ENCODE results near the gene JPT1. TPM values are rescaled to one million over a fixed set of nuclear protein-coding genes. Genes with fewer than 3 reads are reported as not detected.
"Not testable (repeated sequence)": the region's sequence is repeated elsewhere in the genome, so short reads cannot be mapped to it uniquely, and the experiment has no call there.

JPT1 gene
- total RNA-seq, 2 experiments from 2014 or later, result 277 to 301 TPM

GRCh38 chr17:75132018-75133000 is 22.0 kb downstream of the JPT1 start:
- peak overlapping the region; percentile 81 for H3K4me3 Mint-ChIP-seq
- ATAC-seq; H3K27me3 Mint-ChIP-seq; DNase-seq; H3K9me3 Mint-ChIP-seq (ENCODE audit: low read depth): not testable (repeated sequence)
- CTCF ChIA-PET, result interaction anchor here (0.6 to 14.6 kb wide), 26 partner anchors 9 to 280 kb away, joined by 3 to 233 read pairs (median 5); partner anchors contain the start of genes ARMC7, MRPL58 and SLC16A5
- H3K36me3 Mint-ChIP-seq, result peaks cover 21% of the 10 kb centered on the region
- peaks cover 28% of the 10 kb centered on the region for H3K4me1 Mint-ChIP-seq
- H3K27ac Mint-ChIP-seq, result peak overlapping the region; percentile 89

GRCh38 chr17:75131278-75132017 is 22.9 kb downstream of the JPT1 start, which contains the start of gene NT5C:
TSS of gene NT5C (minus strand) at chr17:75131742. CDS start at chr17:75131707, 35 bp downstream.
- DNase-seq (peak; percentile 86), ATAC-seq (peak; percentile 87)
- H3K9me3 Mint-ChIP-seq (ENCODE audit: low read depth), result no peaks in the 10 kb centered on the region
- CTCF ChIA-PET, result interaction anchor here (0.6 to 14.6 kb wide), 33 partner anchors 9 to 281 kb away, joined by 3 to 233 read pairs (median 4); partner anchors contain the start of genes ARMC7, MRPL58, SLC16A5 and SUMO2
- peaks cover 17% of the 10 kb centered on the region for H3K36me3 Mint-ChIP-seq
- peak within 1 kb of the TSS; percentile 89 for H3K27ac Mint-ChIP-seq
- peaks cover 28% of the 10 kb centered on the region for H3K4me1 Mint-ChIP-seq
- H3K27me3 Mint-ChIP-seq, result no peaks in the 10 kb centered on the region
- H3K4me3 Mint-ChIP-seq, result peak within 1 kb of the TSS; percentile 81

- Mint-ChIP-seq H3K9me3 (ENCODE audit: low read depth) (no peaks in the 10 kb centered on the region), H3K36me3 (peaks cover 13% of the 10 kb centered on the region), H3K27ac (peak overlapping the region; percentile 83), H3K4me1 (peaks cover 35% of the 10 kb centered on the region), H3K27me3 (no peaks in the 10 kb centered on the region), H3K4me3 (peak overlapping the region; percentile 78)
- CTCF ChIA-PET, result interaction anchor here (0.7 to 14.6 kb wide), 30 partner anchors 8 to 281 kb away, joined by 3 to 233 read pairs (median 5); partner anchors contain the start of genes ARMC7, MRPL58, SLC16A5 and SUMO2
- DNase-seq (peak; percentile 68), ATAC-seq (peak; percentile 45)
Observed at GRCh38 chr17:75130632-75131277, 23.6 kb downstream of the JPT1 start.

- Mint-ChIP-seq H3K27ac (peak overlapping the region; percentile 83), H3K9me3 (ENCODE audit: low read depth) (no peaks in the 10 kb centered on the region), H3K27me3 (no peaks in the 10 kb centered on the region), H3K4me1 (peaks cover 40% of the 10 kb centered on the region), H3K4me3 (peak overlapping the region; percentile 78), H3K36me3 (peaks cover 12% of the 10 kb centered on the region)
- ATAC-seq, result no peak
- CTCF ChIA-PET, result interaction anchor here (1.0 to 14.6 kb wide), 14 partner anchors 10 to 169 kb away, joined by 3 to 233 read pairs (median 7); partner anchors contain the start of genes ARMC7 and SUMO2
- DNase-seq, result no peak
Observed at GRCh38 chr17:75130059-75130631, 24.2 kb downstream of the JPT1 start.

- Mint-ChIP-seq H3K9me3 (ENCODE audit: low read depth) (no peaks in the 10 kb centered on the region), H3K27ac (no peak overlapping the region), H3K27me3 (no peaks in the 10 kb centered on the region), H3K4me3 (peak overlapping the region; percentile 41), H3K4me1 (peaks cover 45% of the 10 kb centered on the region), H3K36me3 (peaks cover 11% of the 10 kb centered on the region)
- DNase-seq (no peak), ATAC-seq (no peak)
- CTCF ChIA-PET, result interaction anchor here (0.9 to 14.6 kb wide), 5 partner anchors 15 to 168 kb away, joined by 3 to 233 read pairs (median 20); partner anchors contain the start of gene ARMC7
Observed at GRCh38 chr17:75129576-75129975, 24.7 kb downstream of the JPT1 start.

GRCh38 chr17:75128694-75129505 is 25.4 kb downstream of the JPT1 start:
- DNase-seq (no peak), ATAC-seq (no peak)
- CTCF ChIA-PET, result interaction anchor here (0.9 to 14.6 kb wide), 4 partner anchors 15 to 167 kb away, joined by 3 to 233 read pairs (median 12); partner anchors contain the start of gene ARMC7
- H3K4me3 Mint-ChIP-seq, result peak overlapping the region; percentile 41
- H3K27me3 Mint-ChIP-seq, result no peaks in the 10 kb centered on the region
- H3K9me3 Mint-ChIP-seq (ENCODE audit: low read depth), result no peaks in the 10 kb centered on the region
- H3K27ac Mint-ChIP-seq, result no peak overlapping the region
- peaks cover 52% of the 10 kb centered on the region for H3K4me1 Mint-ChIP-seq
- peaks cover 12% of the 10 kb centered on the region for H3K36me3 Mint-ChIP-seq

- ATAC-seq; DNase-seq; H3K27me3 Mint-ChIP-seq; H3K9me3 Mint-ChIP-seq (ENCODE audit: low read depth); H3K4me3 Mint-ChIP-seq: not testable (repeated sequence)
- Mint-ChIP-seq H3K27ac (peak overlapping the region; percentile 43), H3K4me1 (peaks cover 50% of the 10 kb centered on the region), H3K36me3 (peaks cover 14% of the 10 kb centered on the region)
- CTCF ChIA-PET, result interaction anchor here (1.6 to 14.6 kb wide), 2 partner anchors 14 to 74 kb away, joined by 4 to 233 read pairs; partner anchors contain the start of gene ARMC7
Observed at GRCh38 chr17:75127936-75128335, 26.4 kb downstream of the JPT1 start.

- Mint-ChIP-seq H3K36me3 (peaks cover 14% of the 10 kb centered on the region), H3K27ac (no peak overlapping the region), H3K9me3 (ENCODE audit: low read depth) (no peaks in the 10 kb centered on the region), H3K4me3 (no peak overlapping the region), H3K4me1 (peaks cover 43% of the 10 kb centered on the region), H3K27me3 (no peaks in the 10 kb centered on the region)
- DNase-seq (no peak), ATAC-seq (no peak)
- CTCF ChIA-PET, result interaction anchor here (0.9 to 14.6 kb wide), 3 partner anchors 9 to 44 kb away, joined by 3 to 233 read pairs (median 6); partner anchors contain the start of gene ARMC7
Observed at GRCh38 chr17:75126954-75127353, 27.4 kb downstream of the JPT1 start.

GRCh38 chr17:75125984-75126383 is 28.3 kb downstream of the JPT1 start:
- Mint-ChIP-seq H3K27me3 (no peaks in the 10 kb centered on the region), H3K4me3 (peak overlapping the region; percentile 2), H3K9me3 (ENCODE audit: low read depth) (no peaks in the 10 kb centered on the region), H3K27ac (peak overlapping the region; percentile 80), H3K4me1 (peaks cover 40% of the 10 kb centered on the region), H3K36me3 (peaks cover 16% of the 10 kb centered on the region)
- CTCF ChIA-PET, result interaction anchor here (0.7 to 14.6 kb wide), 4 partner anchors 12 to 45 kb away, joined by 3 to 233 read pairs (median 4); partner anchors contain the start of genes ARMC7 and JPT1
- ATAC-seq, result peak; percentile 46
- peak; percentile 59 for DNase-seq

- H3K4me3 Mint-ChIP-seq, result no peak overlapping the region
- peaks cover 16% of the 10 kb centered on the region for H3K36me3 Mint-ChIP-seq
- CTCF ChIA-PET, result interaction anchor here (1.4 to 14.6 kb wide), 3 partner anchors 11 to 47 kb away, joined by 3 to 233 read pairs (median 6); partner anchors contain the start of gene ARMC7
- H3K4me1 Mint-ChIP-seq, result peaks cover 34% of the 10 kb centered on the region
- no peaks in the 10 kb centered on the region for H3K9me3 Mint-ChIP-seq (ENCODE audit: low read depth)
- peak overlapping the region; percentile 62 for H3K27ac Mint-ChIP-seq
- ATAC-seq (no peak), DNase-seq (no peak)
- H3K27me3 Mint-ChIP-seq, result no peaks in the 10 kb centered on the region
Observed at GRCh38 chr17:75124819-75125162, 29.5 kb downstream of the JPT1 start.

GRCh38 chr17:75124041-75124818 is 30.1 kb downstream of the JPT1 start:
- CTCF ChIA-PET, result interaction anchor here (0.7 to 14.6 kb wide), 7 partner anchors 8 to 164 kb away, joined by 3 to 233 read pairs (median 3); partner anchors contain the start of gene ARMC7
- Mint-ChIP-seq H3K27me3 (no peaks in the 10 kb centered on the region), H3K9me3 (ENCODE audit: low read depth) (no peaks in the 10 kb centered on the region), H3K4me1 (peaks cover 29% of the 10 kb centered on the region), H3K36me3 (peaks cover 11% of the 10 kb centered on the region), H3K4me3 (no peak overlapping the region), H3K27ac (peak overlapping the region; percentile 71)
- DNase-seq (peak; percentile 56), ATAC-seq (peak; percentile 53)
